GM12865 (cell line): ENCODE data around the gene G6PC3.
"Not testable (repeated sequence)": the region's sequence is repeated elsewhere in the genome, so short reads cannot be mapped to it uniquely, and the experiment has no call there.

Experiments used
- DNase-seq: peaks from one replicate; pipeline ENCODE4 v3.0.0; 2010; ENCODE audit warnings: low read depth
- H3K4me3 ChIP-seq: 2 replicates; pipeline ENCODE4 v1.5.1; 2011; ENCODE audit warnings: mild to moderate bottlenecking, low read depth, low read length, control low read depth
- TF ChIP-seq, protein P1 (sequence below): IDR thresholded peaks from 2 replicates; pipeline ENCODE4 v1.5.1; 2011; ENCODE audit warnings: low read length, control low read depth, low read depth, inconsistent platforms; ENCODE audit not compliant: insufficient read depth; ENCODE audit errors: missing control alignments

The G6PC3 gene

GRCh38 chr17:44070455-44071197, at the start of gene G6PC3:
TSS of gene G6PC3 (plus strand) at chr17:44070735. CDS start at chr17:44070966, 231 bp downstream.
- TF ChIP-seq, protein P1, sequence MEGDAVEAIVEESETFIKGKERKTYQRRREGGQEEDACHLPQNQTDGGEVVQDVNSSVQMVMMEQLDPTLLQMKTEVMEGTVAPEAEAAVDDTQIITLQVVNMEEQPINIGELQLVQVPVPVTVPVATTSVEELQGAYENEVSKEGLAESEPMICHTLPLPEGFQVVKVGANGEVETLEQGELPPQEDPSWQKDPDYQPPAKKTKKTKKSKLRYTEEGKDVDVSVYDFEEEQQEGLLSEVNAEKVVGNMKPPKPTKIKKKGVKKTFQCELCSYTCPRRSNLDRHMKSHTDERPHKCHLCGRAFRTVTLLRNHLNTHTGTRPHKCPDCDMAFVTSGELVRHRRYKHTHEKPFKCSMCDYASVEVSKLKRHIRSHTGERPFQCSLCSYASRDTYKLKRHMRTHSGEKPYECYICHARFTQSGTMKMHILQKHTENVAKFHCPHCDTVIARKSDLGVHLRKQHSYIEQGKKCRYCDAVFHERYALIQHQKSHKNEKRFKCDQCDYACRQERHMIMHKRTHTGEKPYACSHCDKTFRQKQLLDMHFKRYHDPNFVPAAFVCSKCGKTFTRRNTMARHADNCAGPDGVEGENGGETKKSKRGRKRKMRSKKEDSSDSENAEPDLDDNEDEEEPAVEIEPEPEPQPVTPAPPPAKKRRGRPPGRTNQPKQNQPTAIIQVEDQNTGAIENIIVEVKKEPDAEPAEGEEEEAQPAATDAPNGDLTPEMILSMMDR: no peak
- peak; percentile 98 for DNase-seq
- H3K4me3 ChIP-seq: peak within 1 kb of the TSS; percentile 58

DNA sequence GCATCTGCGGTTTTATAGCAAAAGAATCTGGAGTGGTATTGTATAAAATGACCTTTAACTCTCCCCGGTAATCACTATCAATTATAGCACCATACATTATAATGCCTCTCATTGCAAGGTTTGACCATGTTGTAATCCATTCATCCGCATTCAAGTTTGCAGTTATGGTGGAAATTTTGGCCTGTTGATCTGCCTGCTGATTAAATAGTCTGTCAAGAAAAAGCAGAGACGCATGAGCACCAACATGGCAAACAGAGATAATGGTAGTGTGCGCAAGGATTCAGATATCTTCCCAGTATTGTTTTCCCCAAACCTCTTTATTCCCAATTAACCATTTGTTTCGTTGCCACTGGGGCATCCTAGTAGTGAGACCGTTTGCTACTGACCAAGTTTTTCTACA, 49.3 kb upstream of the G6PC3 start:
- DNase-seq, H3K4me3 ChIP-seq: not testable (repeated sequence)

DNA sequence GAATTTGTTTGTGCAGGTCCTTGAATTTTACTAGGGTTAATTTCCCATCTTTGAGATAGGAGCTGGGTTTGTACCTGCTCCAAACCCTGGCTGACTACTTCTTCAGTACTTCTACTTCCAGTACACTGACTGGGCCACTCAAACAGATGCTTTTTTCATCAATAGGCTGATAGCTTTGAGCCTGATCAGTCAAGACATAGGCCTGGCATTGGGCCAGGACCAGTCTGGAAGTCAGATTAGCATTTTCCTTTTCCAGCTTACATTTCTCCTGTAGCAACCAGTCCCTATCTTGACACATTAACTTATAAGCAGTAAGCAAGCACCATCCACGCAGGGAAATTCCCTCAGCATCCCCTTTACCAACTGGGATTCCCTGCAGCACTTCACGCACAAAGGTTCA, 48.3 kb upstream of the G6PC3 start:
- no peak overlapping the region for H3K4me3 ChIP-seq
- DNase-seq: no peak
- TF ChIP-seq, protein P1: no peak

DNA sequence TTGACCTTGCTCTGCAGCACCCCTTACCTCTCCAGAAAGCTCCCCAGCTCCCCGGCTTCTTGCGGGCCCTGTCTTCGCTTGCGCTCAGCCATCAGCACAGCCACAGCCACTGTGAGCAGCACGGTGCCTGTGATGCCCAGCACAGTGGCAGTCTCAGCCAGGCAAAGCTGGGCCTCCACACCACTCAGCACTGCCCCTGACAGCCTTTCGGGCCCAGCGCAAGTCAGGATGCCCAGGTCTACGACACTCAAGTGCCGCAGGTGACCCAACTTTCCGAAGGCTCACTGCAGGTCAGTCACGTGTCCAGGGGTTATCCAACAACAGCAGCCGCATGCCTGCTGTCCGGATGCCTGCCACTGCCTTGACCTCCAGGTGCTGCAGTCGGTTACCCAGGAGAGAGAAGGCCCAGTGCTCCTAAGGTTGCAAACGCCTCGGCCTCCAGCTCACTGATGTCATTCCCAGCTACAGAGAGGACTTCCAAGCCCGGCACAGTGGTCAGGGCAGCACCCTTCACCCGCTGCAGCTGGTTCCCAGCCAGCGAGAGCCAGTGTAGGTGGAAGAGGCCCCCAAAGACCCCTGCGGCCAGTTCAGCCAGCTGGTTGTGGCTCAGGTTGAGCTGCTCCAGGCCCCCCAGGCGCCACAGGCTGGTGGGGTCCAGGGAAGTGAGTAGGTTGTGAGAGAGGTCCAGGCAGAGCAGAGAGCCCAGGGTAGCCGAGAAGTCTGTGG, 46.8 kb upstream of the G6PC3 start:
- DNase-seq: no peak
- no peak overlapping the region for H3K4me3 ChIP-seq

GRCh38 chr17:44024271-44024663, 46.3 kb upstream of the G6PC3 start:
- DNase-seq: no peak
- H3K4me3 ChIP-seq: no peak overlapping the region
- TF ChIP-seq, protein P1: no peak

More for the DNA sequence above, 46.8 kb upstream of the G6PC3 start:
- TF ChIP-seq, protein P1: no peak

DNA sequence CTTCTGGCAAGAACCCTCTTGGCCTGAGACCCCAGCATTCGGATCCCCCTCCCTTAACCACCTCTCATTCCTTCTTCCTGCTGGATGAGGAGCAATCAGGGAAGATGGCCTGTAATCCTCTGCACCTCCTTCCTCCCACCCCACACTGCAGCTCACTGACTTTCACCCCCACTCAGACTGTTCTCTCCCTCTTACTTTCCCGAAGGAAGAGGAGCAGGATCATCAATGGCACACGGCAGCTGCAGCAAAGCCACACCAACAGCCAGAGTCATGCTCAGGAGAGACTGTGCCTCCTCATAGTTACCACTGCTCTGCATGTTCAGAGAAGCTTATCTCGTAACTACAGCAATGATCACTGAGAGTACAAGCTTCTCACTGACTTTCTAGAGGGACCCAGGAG, 45.7 kb upstream of the G6PC3 start:
- DNase-seq: no peak
- H3K4me3 ChIP-seq: no peak overlapping the region
- TF ChIP-seq, protein P1: no peak

- no peak for DNase-seq
- no peak overlapping the region for H3K4me3 ChIP-seq
- TF ChIP-seq, protein P1: no peak
Observed at GRCh38 chr17:44029736-44030135, 40.8 kb upstream of the G6PC3 start.
